Esophagus muscularis mucosa (tissue), 3 donors: ENCODE measurements around the gene NUP35.

Experiments used
- CTCF ChIP-seq, 3 experiments: fragments of 200-600 bp in 2 of 3; fragments of 450-650 bp in 1 of 3; sonication (generic) in 2 of 3; IDR thresholded peaks; one replicate each; pipeline ENCODE4 v1.5.1; 2017 to 2019; ENCODE audit warnings: antibody characterized with exemption in 3 of 3, mild to moderate bottlenecking in 2 of 3, moderate library complexity in 1 of 3
- POLR2A ChIP-seq: fragments of 450-650 bp; IDR thresholded peaks from one replicate; pipeline ENCODE4 v1.6.1; 2017; ENCODE audit warnings: antibody characterized with exemption, moderate library complexity, mild to moderate bottlenecking, low read depth

GRCh38 chr2:183209395-183210028 is 85.3 kb downstream of the NUP35 start:
- TF ChIP-seq CTCF (IDR thresholded peaks at IDR 0.05) (no peak), POLR2A (no peak)
